C4-2B (cell line): Measurements from ENCODE around the gene ALDH2.
A peak's percentile ranks its signal among the peaks of the same experiment; 100 is the strongest.

ENCODE experiments used
- H3K27ac ChIP-seq: fragments of 450-650 bp; 2 replicates; pipeline ENCODE4 v1.5.1; 2017
- CTCF ChIP-seq: fragments of 450-650 bp; conservative IDR thresholded peaks from 2 replicates; pipeline ENCODE4 v1.5.1; 2017; ENCODE audit warnings: mild to moderate bottlenecking
- ZFX ChIP-seq: fragments of 450-650 bp; IDR thresholded peaks from 2 replicates; pipeline ENCODE4 v1.6.1; 2017

The ALDH2 gene

GRCh38 chr12:111741235-111741812 lies 25.4 kb upstream of the ALDH2 start:
- no peak overlapping the region for H3K27ac ChIP-seq
- TF ChIP-seq CTCF, result no peak
- no peak for TF ChIP-seq ZFX

GRCh38 chr12:111745211-111745610 lies 21.5 kb upstream of the ALDH2 start:
- no peak overlapping the region for H3K27ac ChIP-seq
- no peak for TF ChIP-seq ZFX
- no peak for TF ChIP-seq CTCF

- no peak for TF ChIP-seq CTCF
- no peak for TF ChIP-seq ZFX
- H3K27ac ChIP-seq, result no peak overlapping the region
Measured at GRCh38 chr12:111747333-111747732, 19.4 kb upstream of the ALDH2 start.

GRCh38 chr12:111748151-111748672 lies 18.5 kb upstream of the ALDH2 start:
- TF ChIP-seq CTCF (no peak), ZFX (no peak)

GRCh38 chr12:111748867-111749266 lies 17.9 kb upstream of the ALDH2 start:
- no peak for TF ChIP-seq ZFX
- TF ChIP-seq CTCF, result no peak

More at GRCh38 chr12:111748151-111748672, 18.5 kb upstream of the ALDH2 start:
- H3K27ac ChIP-seq, result no peak overlapping the region

GRCh38 chr12:111749391-111749790 lies 17.3 kb upstream of the ALDH2 start:
- TF ChIP-seq CTCF (no peak), ZFX (no peak)
- H3K27ac ChIP-seq, result no peak overlapping the region

More at GRCh38 chr12:111748867-111749266, 17.9 kb upstream of the ALDH2 start:
- H3K27ac ChIP-seq, result no peak overlapping the region

- TF ChIP-seq CTCF (peak; percentile 76), ZFX (no peak)
- no peak overlapping the region for H3K27ac ChIP-seq
Measured at GRCh38 chr12:111753144-111753881, 13.4 kb upstream of the ALDH2 start.
